ENCODE data around the gene CRK.
"Not testable (repeated sequence)": the region's sequence is repeated elsewhere in the genome, so short reads cannot be mapped to it uniquely, and the experiment has no call there.

CRK gene

DNA sequence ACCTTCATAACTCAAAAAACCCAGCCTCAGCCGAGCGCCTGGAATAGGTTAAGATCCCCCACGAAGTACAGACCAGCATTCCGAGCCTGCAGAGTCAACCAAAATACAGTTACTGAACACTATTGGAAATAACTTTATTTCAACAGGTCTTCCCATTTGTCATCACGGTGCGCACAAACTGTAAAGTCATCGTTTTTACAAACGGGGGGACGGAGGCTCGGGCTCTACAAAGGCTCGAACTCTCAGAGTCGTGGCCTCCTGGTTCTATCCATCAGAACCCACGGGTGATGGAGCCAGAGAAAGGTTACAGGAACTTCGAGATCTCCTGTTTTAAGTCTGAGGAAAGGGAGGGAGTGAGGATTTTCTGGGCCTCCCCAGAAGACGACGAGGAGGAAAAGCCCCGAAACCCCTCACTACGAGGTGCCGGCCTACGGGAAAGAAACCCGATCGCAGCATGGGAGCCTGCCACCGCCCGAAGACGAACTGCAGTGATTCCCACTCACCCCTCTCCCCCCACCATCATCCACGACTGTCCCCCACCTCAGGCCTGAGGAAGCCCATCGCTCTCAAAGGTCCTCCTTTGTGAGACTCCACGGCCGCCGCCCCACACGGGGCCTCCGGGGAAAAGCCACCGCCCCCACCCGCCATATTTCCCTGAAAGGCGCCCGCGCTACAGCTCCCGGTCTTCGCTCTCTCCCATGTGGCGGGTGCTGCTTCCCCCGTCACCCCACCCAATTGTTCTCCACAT lies 56.9 kb downstream of the CRK start:
- peak overlapping the region; percentile 69 for H3K4me3 ChIP-seq (ENCODE audit: control insufficient read depth, low read depth, low read length)
- no peak for DNase-seq (ENCODE audit: low read depth)
- TF ChIP-seq CTCF (IDR thresholded peaks at IDR 0.05; ENCODE audit: control insufficient read depth, insufficient read depth, low read depth, low read length, missing control alignments): no peak

DNA sequence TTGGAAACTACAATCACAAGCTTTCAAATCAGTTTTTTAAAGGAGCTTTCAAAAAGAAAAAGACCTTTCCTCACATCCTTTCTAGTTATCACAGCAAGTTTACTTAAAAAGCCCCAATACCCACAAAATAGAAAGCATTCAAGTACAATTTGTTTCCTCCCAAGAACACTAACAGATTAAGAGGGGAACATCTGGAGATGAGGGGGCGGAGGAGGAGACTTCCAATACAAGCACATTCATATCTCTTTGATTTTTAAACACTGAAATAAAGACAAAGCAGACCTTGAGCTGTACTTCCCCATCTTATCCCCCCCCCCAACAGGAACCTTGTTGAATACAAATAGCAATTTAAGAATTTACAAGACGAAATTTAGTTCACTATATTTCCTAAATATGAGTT lies 58.0 kb downstream of the CRK start:
- H3K4me3 ChIP-seq (ENCODE audit: control insufficient read depth, low read depth, low read length): peak overlapping the region; percentile 69
- DNase-seq (ENCODE audit: low read depth): no peak
- TF ChIP-seq CTCF (IDR thresholded peaks at IDR 0.05; ENCODE audit: control insufficient read depth, insufficient read depth, low read depth, low read length, missing control alignments): no peak

DNA sequence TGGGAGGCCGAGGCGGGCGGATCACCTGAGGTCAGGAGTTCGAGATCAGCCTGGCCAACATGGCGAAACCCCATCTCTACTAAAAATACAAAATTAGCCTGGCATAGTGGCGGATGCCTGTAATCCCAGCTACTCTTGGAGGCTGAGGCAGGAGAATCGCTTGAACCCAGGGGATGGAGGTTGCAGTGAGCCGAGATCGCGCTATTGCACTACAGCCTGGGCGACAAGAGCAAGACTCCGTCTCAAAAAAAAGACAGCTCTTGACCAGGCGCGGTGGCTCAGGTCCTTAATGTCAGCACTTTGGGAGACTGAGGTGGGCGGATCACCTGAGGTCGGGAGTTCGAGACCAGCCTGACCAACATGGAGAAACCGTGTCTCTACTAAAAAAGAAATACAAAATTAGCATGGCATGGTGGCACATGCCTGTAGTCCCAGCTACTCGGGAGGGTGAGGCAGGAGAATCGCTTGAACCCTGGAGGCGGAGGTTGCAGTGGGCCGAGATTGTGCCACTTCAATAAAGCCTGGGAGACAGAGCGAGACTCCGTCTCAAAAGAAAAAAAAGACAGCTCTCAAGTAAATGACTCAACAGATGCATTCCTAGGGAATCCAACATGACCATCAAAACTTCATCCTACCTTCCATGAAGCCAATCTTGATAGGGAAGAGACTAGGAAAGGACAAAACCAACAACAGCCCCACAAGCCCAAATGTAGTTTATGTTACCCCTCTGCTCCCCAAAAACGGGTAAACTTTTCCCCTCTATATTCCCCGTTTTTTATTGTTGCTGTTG lies 60.0 kb downstream of the CRK start:
- not testable (repeated sequence) for H3K4me3 ChIP-seq (ENCODE audit: control insufficient read depth, low read depth, low read length); DNase-seq (ENCODE audit: low read depth)

GRCh38 chr17:1391577-1391976 lies 64.5 kb downstream of the CRK start:
- TF ChIP-seq CTCF (IDR thresholded peaks at IDR 0.05; ENCODE audit: control insufficient read depth, insufficient read depth, low read depth, low read length, missing control alignments): no peak
- DNase-seq (ENCODE audit: low read depth): no peak
- H3K4me3 ChIP-seq (ENCODE audit: control insufficient read depth, low read depth, low read length): no peak overlapping the region

GRCh38 chr17:1390432-1391367 lies 65.3 kb downstream of the CRK start:
- TF ChIP-seq CTCF (IDR thresholded peaks at IDR 0.05; ENCODE audit: control insufficient read depth, insufficient read depth, low read depth, low read length, missing control alignments): no peak
- H3K4me3 ChIP-seq (ENCODE audit: control insufficient read depth, low read depth, low read length): no peak overlapping the region

DNA sequence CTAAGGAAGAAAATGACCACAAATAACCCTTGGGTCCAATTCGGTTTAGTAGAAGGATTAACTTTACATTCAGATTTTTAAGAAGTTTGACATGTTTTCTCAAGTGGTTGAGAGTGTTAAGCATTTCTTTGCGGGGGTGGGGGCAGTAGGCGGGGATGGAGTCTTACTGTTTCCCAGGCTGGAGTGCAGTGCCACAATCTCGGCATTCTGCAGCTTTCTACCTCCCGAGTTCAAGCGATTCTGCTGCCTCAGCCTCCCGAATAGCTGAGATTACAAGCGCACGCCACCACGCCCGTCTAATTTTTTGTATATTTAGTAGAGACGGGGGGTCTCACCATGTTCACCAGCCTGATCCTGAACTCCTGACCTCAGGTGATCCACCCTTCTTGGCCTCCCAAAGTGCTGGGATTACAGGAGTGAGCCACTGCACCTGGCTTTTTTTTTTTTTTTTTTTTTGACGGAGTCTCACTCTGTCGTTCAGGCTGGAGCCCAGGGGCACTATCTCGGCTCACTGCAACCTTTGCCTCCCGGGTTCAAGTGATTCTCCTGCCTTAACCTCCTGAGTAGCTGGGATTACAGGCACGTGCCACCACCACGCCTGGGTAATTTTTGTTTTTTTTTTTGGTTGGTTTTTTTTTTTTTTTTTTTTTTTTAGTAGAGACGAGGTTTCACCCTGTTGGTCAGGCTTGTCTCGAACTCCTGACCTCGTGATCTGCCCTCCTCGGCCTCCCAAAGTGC lies 68.4 kb downstream of the CRK start:
- not testable (repeated sequence) for DNase-seq (ENCODE audit: low read depth); H3K4me3 ChIP-seq (ENCODE audit: control insufficient read depth, low read depth, low read length)

More at GRCh38 chr17:1390432-1391367, 65.3 kb downstream of the CRK start:
- no peak for DNase-seq (ENCODE audit: low read depth)

- not testable (repeated sequence) for H3K4me3 ChIP-seq (ENCODE audit: control insufficient read depth, low read depth, low read length); DNase-seq (ENCODE audit: low read depth)
Measured at GRCh38 chr17:1386675-1387190, 69.3 kb downstream of the CRK start.
